Left forelimb (tissue), 1 donor: ENCODE data around the gene RYR3.

Source experiments
- DNase-seq: peaks from one replicate; pipeline ENCODE4 v3.0.0-alpha.2; 2018; ENCODE audit warnings: low spot score

RYR3 gene

GRCh38 chr15:33382491-33382890 lies 71.7 kb downstream of the RYR3 start:
- no peak for DNase-seq

- DNase-seq, result no peak
These were observed 73.5 kb downstream of the RYR3 start for GRCh38 chr15:33384307-33384706.

- no peak for DNase-seq
These were observed 81.7 kb downstream of the RYR3 start for GRCh38 chr15:33392453-33392852.

- DNase-seq, result no peak
These were observed 82.8 kb downstream of the RYR3 start for GRCh38 chr15:33393546-33393945.

GRCh38 chr15:33395321-33395720 lies 84.6 kb downstream of the RYR3 start:
- no peak for DNase-seq

GRCh38 chr15:33395846-33396245 lies 85.1 kb downstream of the RYR3 start:
- no peak for DNase-seq

GRCh38 chr15:33396475-33396874 lies 85.7 kb downstream of the RYR3 start:
- DNase-seq, result no peak

- DNase-seq, result no peak
These were observed 87.8 kb downstream of the RYR3 start for GRCh38 chr15:33398555-33398954.

- DNase-seq, result no peak
These were observed 90.2 kb downstream of the RYR3 start for GRCh38 chr15:33400941-33401340.

- DNase-seq, result no peak
These were observed 91.8 kb downstream of the RYR3 start for GRCh38 chr15:33402600-33402999.

GRCh38 chr15:33405096-33405495 lies 94.3 kb downstream of the RYR3 start:
- no peak for DNase-seq

- DNase-seq, result no peak
These were observed 101.1 kb downstream of the RYR3 start for GRCh38 chr15:33411596-33412540.

- no peak for DNase-seq
These were observed 108.9 kb downstream of the RYR3 start for GRCh38 chr15:33419701-33420100.

GRCh38 chr15:33424025-33424424 lies 113.3 kb downstream of the RYR3 start:
- no peak for DNase-seq

GRCh38 chr15:33425142-33425541 lies 114.4 kb downstream of the RYR3 start:
- DNase-seq, result no peak

- no peak for DNase-seq
These were observed 119.8 kb downstream of the RYR3 start for GRCh38 chr15:33430577-33430976.

- DNase-seq, result no peak
These were observed 123.1 kb downstream of the RYR3 start for GRCh38 chr15:33433821-33434220.

- DNase-seq, result no peak
These were observed 127.6 kb downstream of the RYR3 start for GRCh38 chr15:33438396-33438795.

GRCh38 chr15:33440900-33441299 lies 130.1 kb downstream of the RYR3 start:
- DNase-seq, result no peak

- DNase-seq, result no peak
These were observed 131.7 kb downstream of the RYR3 start for GRCh38 chr15:33442449-33442848.

- no peak for DNase-seq
These were observed 132.9 kb downstream of the RYR3 start for GRCh38 chr15:33443708-33444107.

GRCh38 chr15:33445984-33446383 lies 135.2 kb downstream of the RYR3 start:
- no peak for DNase-seq

- DNase-seq, result no peak
These were observed 137.4 kb downstream of the RYR3 start for GRCh38 chr15:33448151-33448550.
